Activated CD4-positive, alpha-beta T cell treated with anti-CD3 and anti-CD28 coated beads for 1 hour (primary cell): Measurements from ENCODE around the gene CXXC5.

Experiments used
- DNase-seq: peaks from one replicate; pipeline ENCODE4 v3.0.0-alpha.2; 2020

CXXC5 gene

GRCh38 chr5:139683295-139684271 lies 35.4 kb downstream of the CXXC5 start:
- DNase-seq = no peak

GRCh38 chr5:139684350-139684880 lies 36.3 kb downstream of the CXXC5 start:
- no peak for DNase-seq

GRCh38 chr5:139684881-139685749 lies 37.0 kb downstream of the CXXC5 start:
- no peak for DNase-seq

GRCh38 chr5:139685886-139686285 lies 37.7 kb downstream of the CXXC5 start:
- DNase-seq = no peak

- no peak for DNase-seq
Measured at GRCh38 chr5:139686356-139686705, 38.2 kb downstream of the CXXC5 start.

GRCh38 chr5:139686706-139687441 lies 38.7 kb downstream of the CXXC5 start:
- DNase-seq = no peak

GRCh38 chr5:139687656-139688055 lies 39.5 kb downstream of the CXXC5 start:
- no peak for DNase-seq

GRCh38 chr5:139688088-139688702 lies 40.0 kb downstream of the CXXC5 start:
- no peak for DNase-seq

- no peak for DNase-seq
Measured at GRCh38 chr5:139688751-139689372, 40.7 kb downstream of the CXXC5 start.

- no peak for DNase-seq
Measured at GRCh38 chr5:139689631-139690063, 41.5 kb downstream of the CXXC5 start.

GRCh38 chr5:139690064-139690802 lies 42.1 kb downstream of the CXXC5 start:
- no peak for DNase-seq

GRCh38 chr5:139690803-139691629 lies 42.9 kb downstream of the CXXC5 start:
- no peak for DNase-seq

GRCh38 chr5:139692148-139692547 lies 44.0 kb downstream of the CXXC5 start:
- DNase-seq = no peak

- no peak for DNase-seq
Measured at GRCh38 chr5:139692679-139693308, 44.6 kb downstream of the CXXC5 start.

- no peak for DNase-seq
Measured at GRCh38 chr5:139693676-139694364, 45.7 kb downstream of the CXXC5 start.

- DNase-seq = no peak
Measured at GRCh38 chr5:139694556-139695177, 46.5 kb downstream of the CXXC5 start.

- DNase-seq = no peak
Measured at GRCh38 chr5:139695178-139695573, 47.0 kb downstream of the CXXC5 start.

- no peak for DNase-seq
Measured at GRCh38 chr5:139696167-139696893, 48.2 kb downstream of the CXXC5 start.
